Measurements from ENCODE around the gene CEP68. TPM values are rescaled to one million over a fixed set of nuclear protein-coding genes. Genes with fewer than 3 reads are reported as not detected.

The CEP68 gene
- total RNA-seq, 1 donor from 2014 or later, result 23.0 TPM

DNA sequence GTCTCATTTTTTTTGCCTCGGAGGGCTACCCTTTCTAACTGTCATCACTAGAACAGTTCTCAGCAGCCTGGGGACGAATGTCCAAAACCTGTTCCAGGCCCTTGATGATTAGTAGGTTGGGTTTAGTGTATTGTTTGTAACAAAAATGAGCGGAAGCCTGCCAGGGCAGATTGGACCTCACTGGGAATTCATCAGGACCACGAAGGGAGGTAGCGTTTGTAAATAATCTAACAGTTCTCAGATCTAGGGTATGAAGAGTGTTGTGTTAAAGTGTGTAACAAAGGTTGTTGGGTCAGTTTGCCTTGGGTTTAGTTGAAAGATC, 799 bp downstream of the CEP68 start:
- H3K4me1 Mint-ChIP-seq, result peaks cover 27% of the 10 kb centered on the region
- DNase-seq (ENCODE audit: low spot score in 2 of 2, unreplicated experiment in 2 of 2), result no peak
- TF ChIP-seq, protein P1, sequence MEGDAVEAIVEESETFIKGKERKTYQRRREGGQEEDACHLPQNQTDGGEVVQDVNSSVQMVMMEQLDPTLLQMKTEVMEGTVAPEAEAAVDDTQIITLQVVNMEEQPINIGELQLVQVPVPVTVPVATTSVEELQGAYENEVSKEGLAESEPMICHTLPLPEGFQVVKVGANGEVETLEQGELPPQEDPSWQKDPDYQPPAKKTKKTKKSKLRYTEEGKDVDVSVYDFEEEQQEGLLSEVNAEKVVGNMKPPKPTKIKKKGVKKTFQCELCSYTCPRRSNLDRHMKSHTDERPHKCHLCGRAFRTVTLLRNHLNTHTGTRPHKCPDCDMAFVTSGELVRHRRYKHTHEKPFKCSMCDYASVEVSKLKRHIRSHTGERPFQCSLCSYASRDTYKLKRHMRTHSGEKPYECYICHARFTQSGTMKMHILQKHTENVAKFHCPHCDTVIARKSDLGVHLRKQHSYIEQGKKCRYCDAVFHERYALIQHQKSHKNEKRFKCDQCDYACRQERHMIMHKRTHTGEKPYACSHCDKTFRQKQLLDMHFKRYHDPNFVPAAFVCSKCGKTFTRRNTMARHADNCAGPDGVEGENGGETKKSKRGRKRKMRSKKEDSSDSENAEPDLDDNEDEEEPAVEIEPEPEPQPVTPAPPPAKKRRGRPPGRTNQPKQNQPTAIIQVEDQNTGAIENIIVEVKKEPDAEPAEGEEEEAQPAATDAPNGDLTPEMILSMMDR (IDR thresholded peaks at IDR 0.05; ENCODE audit: unreplicated experiment), result no peak

DNA sequence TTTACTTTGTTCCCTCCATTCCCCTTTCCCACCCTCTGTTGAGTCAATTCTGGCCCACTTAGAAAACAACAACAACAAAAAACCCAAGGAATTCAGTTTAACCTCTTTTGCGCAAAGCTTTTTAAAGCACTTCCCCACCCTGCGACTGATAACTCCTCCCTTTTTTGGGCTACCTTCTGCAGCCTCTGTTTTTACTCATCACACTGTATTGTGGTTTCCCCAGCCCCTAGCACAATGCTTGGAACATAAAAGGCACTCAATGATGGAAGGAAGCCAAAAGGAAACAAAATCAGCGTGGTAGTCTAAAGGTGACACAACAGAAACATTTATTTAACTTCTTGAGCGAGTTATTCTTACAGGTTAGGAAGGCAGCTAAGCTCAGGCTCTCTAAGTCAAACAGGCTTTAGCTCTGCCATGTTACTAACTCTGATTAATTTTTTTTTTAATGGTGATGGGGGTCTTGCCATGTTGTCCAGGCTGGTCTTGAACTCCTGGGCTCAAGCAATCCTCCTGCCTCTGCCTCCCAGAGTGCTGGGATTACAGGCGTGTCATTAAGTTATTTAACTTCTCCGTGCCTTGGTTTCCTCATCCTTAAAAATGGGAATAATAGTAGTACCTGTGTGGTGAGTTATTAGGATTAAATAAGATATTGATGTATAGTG, 1.3 kb downstream of the CEP68 start:
- peaks cover 27% of the 10 kb centered on the region for H3K4me1 Mint-ChIP-seq
- no peaks in the 10 kb centered on the region for H3K27me3 Mint-ChIP-seq (ENCODE audit: low read depth)
- no peaks in the 10 kb centered on the region for H3K36me3 Mint-ChIP-seq
- TF ChIP-seq, protein P1 (IDR thresholded peaks at IDR 0.05; ENCODE audit: unreplicated experiment), result no peak
- peak overlapping the region; percentile 72 for H3K4me3 Mint-ChIP-seq
- peak overlapping the region; percentile 43 for H3K27ac Mint-ChIP-seq
- H3K9me3 Mint-ChIP-seq, result no peaks in the 10 kb centered on the region
- DNase-seq (ENCODE audit: low spot score in 2 of 2, unreplicated experiment in 2 of 2), result no peak

More for the DNA sequence above, 799 bp downstream of the CEP68 start:
- peak overlapping the region; percentile 72 for H3K4me3 Mint-ChIP-seq
- peaks cover 2% of the 10 kb centered on the region for H3K9me3 Mint-ChIP-seq
- H3K36me3 Mint-ChIP-seq, result peaks cover 1% of the 10 kb centered on the region
- H3K27ac Mint-ChIP-seq, result peak overlapping the region; percentile 43
- H3K27me3 Mint-ChIP-seq (ENCODE audit: low read depth), result no peaks in the 10 kb centered on the region

DNA sequence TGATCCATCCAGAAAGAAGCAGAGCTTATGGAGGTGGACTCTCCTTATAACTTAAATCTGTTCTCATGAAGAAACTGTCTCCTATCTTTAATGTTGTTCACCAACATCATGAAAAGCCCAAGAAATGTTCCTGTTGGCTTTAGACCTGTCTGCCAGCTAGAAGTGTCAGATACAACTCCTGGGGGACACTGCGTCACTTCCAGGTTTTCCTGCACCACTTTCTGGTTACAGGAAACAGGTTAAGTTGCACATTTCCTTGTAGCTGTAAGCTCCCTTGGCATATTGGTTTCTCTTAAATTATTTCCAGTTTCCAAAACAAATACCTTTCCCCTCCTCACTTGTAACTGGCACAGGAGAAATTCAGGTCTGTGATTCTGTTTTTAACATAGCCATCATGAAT, 2.9 kb downstream of the CEP68 start:
- H3K4me3 Mint-ChIP-seq, result no peak overlapping the region
- H3K27me3 Mint-ChIP-seq (ENCODE audit: low read depth), result no peaks in the 10 kb centered on the region
- no peak for DNase-seq (ENCODE audit: low spot score in 2 of 2, unreplicated experiment in 2 of 2)
- TF ChIP-seq, protein P1 (IDR thresholded peaks at IDR 0.05; ENCODE audit: unreplicated experiment), result no peak
- H3K9me3 Mint-ChIP-seq, result no peaks in the 10 kb centered on the region
- no peaks in the 10 kb centered on the region for H3K36me3 Mint-ChIP-seq
- no peak overlapping the region for H3K27ac Mint-ChIP-seq
- peaks cover 38% of the 10 kb centered on the region for H3K4me1 Mint-ChIP-seq

DNA sequence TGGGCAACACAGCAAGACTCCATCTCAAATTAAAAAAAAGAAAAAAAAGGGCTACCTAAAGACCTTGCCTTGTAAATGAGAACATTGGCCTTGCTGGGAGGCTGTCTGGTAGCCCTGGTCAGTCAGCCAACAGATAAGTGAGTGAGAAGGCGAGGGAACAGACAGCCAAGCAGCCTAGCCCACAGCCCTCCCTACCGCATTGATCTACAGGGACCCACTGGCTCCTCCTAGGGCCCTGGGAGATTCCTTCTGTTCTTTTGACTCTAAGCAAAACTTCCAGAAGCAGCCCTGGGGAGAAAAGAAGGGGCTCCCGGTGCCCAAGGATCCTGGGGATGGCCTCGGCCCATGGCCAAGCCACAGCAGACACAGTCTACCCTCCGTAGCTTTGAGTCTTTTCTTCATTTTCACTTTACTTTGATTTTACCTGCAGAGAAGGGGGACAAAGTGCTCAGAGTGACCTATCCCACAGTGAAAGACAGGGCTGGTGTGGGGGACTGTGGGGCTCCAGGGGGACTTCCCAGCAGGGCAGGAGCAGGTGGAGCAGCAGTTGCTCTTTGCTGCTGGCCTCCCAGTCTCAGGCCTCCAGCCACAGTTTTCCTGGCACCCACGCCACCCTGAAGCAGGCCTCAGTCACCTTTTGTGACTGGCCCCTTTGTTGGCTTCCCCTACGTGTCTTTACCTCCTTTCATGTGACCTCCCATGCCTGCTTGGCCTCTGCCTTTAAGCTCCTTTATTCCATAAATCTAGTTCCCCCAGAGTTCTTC, 5.1 kb downstream of the CEP68 start:
- DNase-seq (ENCODE audit: low spot score in 2 of 2, unreplicated experiment in 2 of 2), result no peak
- Mint-ChIP-seq H3K4me1 (peaks cover 37% of the 10 kb centered on the region), H3K36me3 (no peaks in the 10 kb centered on the region), H3K27ac (no peak overlapping the region), H3K27me3 (ENCODE audit: low read depth) (no peaks in the 10 kb centered on the region), H3K9me3 (no peaks in the 10 kb centered on the region), H3K4me3 (no peak overlapping the region)
- TF ChIP-seq, protein P1 (IDR thresholded peaks at IDR 0.05; ENCODE audit: unreplicated experiment), result no peak

DNA sequence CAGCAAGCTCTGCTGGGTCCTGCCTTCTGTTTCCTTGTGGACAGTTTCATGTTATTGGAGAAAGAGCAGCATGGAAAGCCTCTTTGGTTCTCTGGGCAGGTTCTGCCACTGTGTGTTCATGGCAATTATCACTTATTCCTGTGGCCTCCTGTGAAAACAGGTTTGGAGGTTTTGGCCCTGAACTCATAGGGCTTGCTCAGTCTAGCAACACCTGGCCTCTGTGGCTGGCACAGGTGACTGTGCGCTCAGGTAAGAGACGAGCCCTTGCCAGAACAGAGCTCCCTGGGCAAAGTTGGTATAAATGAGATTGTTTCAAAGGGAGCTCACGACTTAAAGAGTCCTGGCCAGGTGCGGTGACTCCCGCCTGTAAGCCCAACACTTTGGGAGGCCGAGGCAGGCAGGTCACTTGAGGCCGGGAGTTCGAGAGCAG, 5.7 kb downstream of the CEP68 start:
- no peak for DNase-seq (ENCODE audit: low spot score in 2 of 2, unreplicated experiment in 2 of 2)
- no peaks in the 10 kb centered on the region for H3K27me3 Mint-ChIP-seq (ENCODE audit: low read depth)
- no peaks in the 10 kb centered on the region for H3K36me3 Mint-ChIP-seq
- H3K27ac Mint-ChIP-seq, result no peak overlapping the region
- TF ChIP-seq, protein P1 (IDR thresholded peaks at IDR 0.05; ENCODE audit: unreplicated experiment), result no peak
- H3K4me1 Mint-ChIP-seq, result peaks cover 35% of the 10 kb centered on the region
- no peaks in the 10 kb centered on the region for H3K9me3 Mint-ChIP-seq
- no peak overlapping the region for H3K4me3 Mint-ChIP-seq

Data from mesothelial cell of epicardium (in vitro differentiated cells).